H9 (cell line): Measurements from ENCODE around the gene FAM156A. TPM values are rescaled to one million over a fixed set of nuclear protein-coding genes. Genes with fewer than 3 reads are reported as not detected.

Experiments
- DNase-seq: peaks from one replicate; pipeline ENCODE4 v3.0.0-alpha.2; 2017
- H2AFZ ChIP-seq: one replicate; pipeline ENCODE4 v1.6.1; 2013; ENCODE audit warnings: mild to moderate bottlenecking, low read length, control low read depth, moderate library complexity
- H2AK5ac ChIP-seq: 2 replicates; pipeline ENCODE4 v1.6.1; 2013; ENCODE audit warnings: low read length, control low read depth, mixed read lengths; ENCODE audit not compliant: insufficient read length
- H2BK120ac ChIP-seq: one replicate; pipeline ENCODE4 v1.6.1; 2013; ENCODE audit warnings: low read depth, mild to moderate bottlenecking, low read length, control low read depth, inconsistent platforms; ENCODE audit not compliant: poor library complexity, severe bottlenecking
- H2BK12ac ChIP-seq: 2 replicates; pipeline ENCODE4 v1.6.1; 2013; ENCODE audit warnings: low read length, control low read depth, mixed read lengths, low read depth; ENCODE audit not compliant: insufficient read length
- H2BK15ac ChIP-seq: 2 replicates; pipeline ENCODE4 v1.6.1; 2013; ENCODE audit warnings: low read depth, low read length, control low read depth
- H2BK20ac ChIP-seq: one replicate; pipeline ENCODE4 v1.6.1; 2013; ENCODE audit warnings: low read depth, mild to moderate bottlenecking, low read length, control low read depth, inconsistent platforms; ENCODE audit not compliant: poor library complexity, severe bottlenecking
- H2BK5ac ChIP-seq: 2 replicates; pipeline ENCODE4 v1.6.1; 2013; ENCODE audit warnings: low read length, control low read depth, mixed read lengths; ENCODE audit not compliant: insufficient read length
- H3K14ac ChIP-seq: 2 replicates; pipeline ENCODE4 v1.6.1; 2013; ENCODE audit warnings: low read length, control low read depth; ENCODE audit not compliant: insufficient read depth
- H3K18ac ChIP-seq: 2 replicates; pipeline ENCODE4 v1.6.1; 2013; ENCODE audit warnings: low read depth, mild to moderate bottlenecking, mixed read lengths, low read length, control low read depth; ENCODE audit not compliant: insufficient read length
- H3K23ac ChIP-seq: 2 replicates; pipeline ENCODE4 v1.6.1; 2013; ENCODE audit warnings: low read length, control low read depth, mixed read lengths, low read depth; ENCODE audit not compliant: insufficient read length
- H3K23me2 ChIP-seq: 2 replicates; pipeline ENCODE4 v1.6.1; 2013; ENCODE audit warnings: low read depth, mild to moderate bottlenecking, mixed read lengths, low read length, control low read depth; ENCODE audit not compliant: insufficient read length, poor library complexity, severe bottlenecking
- H3K27ac ChIP-seq: 2 replicates; pipeline ENCODE4 v1.5.1; 2013; ENCODE audit warnings: low read length, control low read depth, mixed read lengths, low read depth; ENCODE audit not compliant: insufficient read length
- H3K27me3 ChIP-seq: 2 replicates; pipeline ENCODE4 v1.6.1; 2013; ENCODE audit warnings: low read length, control low read depth, inconsistent platforms; ENCODE audit not compliant: insufficient read depth
- H3K4ac ChIP-seq: 2 replicates; pipeline ENCODE4 v1.6.1; 2013; ENCODE audit warnings: low read depth, mild to moderate bottlenecking, control low read depth, inconsistent platforms, low read length, moderate library complexity
- H3K4me1 ChIP-seq: 2 replicates; pipeline ENCODE4 v1.6.1; 2013; ENCODE audit warnings: low read length, control low read depth, inconsistent platforms; ENCODE audit not compliant: insufficient read depth
- H3K4me2 ChIP-seq: 2 replicates; pipeline ENCODE4 v1.6.1; 2013; ENCODE audit warnings: low read length, control low read depth, mixed read lengths; ENCODE audit not compliant: insufficient read length, insufficient read depth
- H3K56ac ChIP-seq: 2 replicates; pipeline ENCODE4 v1.6.1; 2013; ENCODE audit warnings: low read depth, mild to moderate bottlenecking, mixed read lengths, low read length, control low read depth; ENCODE audit not compliant: insufficient read length
- H3K79me1 ChIP-seq: 2 replicates; pipeline ENCODE4 v1.6.1; 2013; ENCODE audit warnings: low read depth, mild to moderate bottlenecking, moderate library complexity, low read length, control low read depth, inconsistent platforms; ENCODE audit not compliant: insufficient read depth, poor library complexity, severe bottlenecking
- H3K79me2 ChIP-seq: 2 replicates; pipeline ENCODE4 v1.6.1; 2013; ENCODE audit warnings: low read length, control low read depth, inconsistent platforms; ENCODE audit not compliant: insufficient read depth
- H3K9ac ChIP-seq: 2 replicates; pipeline ENCODE4 v1.6.1; 2013; ENCODE audit warnings: low read length, control low read depth, mixed read lengths; ENCODE audit not compliant: insufficient read length; ENCODE audit errors: extremely low read depth
- H3K9me3 ChIP-seq: one replicate; pipeline ENCODE4 v1.6.1; 2013; ENCODE audit warnings: low read depth, low read length, inconsistent platforms; ENCODE audit not compliant: control insufficient read depth
- H3T11ph ChIP-seq: one replicate; pipeline ENCODE4 v1.6.1; 2013; ENCODE audit warnings: mild to moderate bottlenecking, low read length, control low read depth, inconsistent platforms
- H4K20me1 ChIP-seq: one replicate; pipeline ENCODE4 v1.6.1; 2013; ENCODE audit not compliant: control insufficient read depth, insufficient read length, insufficient read depth
- H4K5ac ChIP-seq: 2 replicates; pipeline ENCODE4 v1.6.1; 2013; ENCODE audit warnings: low read depth, mild to moderate bottlenecking, mixed read lengths, low read length, control low read depth; ENCODE audit not compliant: insufficient read length
- H4K8ac ChIP-seq: replicated peaks from 2 replicates; pipeline ENCODE4 v1.6.1; 2013; ENCODE audit warnings: low read length, control low read depth, mixed read lengths, low read depth; ENCODE audit not compliant: insufficient read length
- H4K91ac ChIP-seq: 2 replicates; pipeline ENCODE4 v1.6.1; 2013; ENCODE audit warnings: low read depth, mild to moderate bottlenecking, moderate library complexity, mixed read lengths, low read length, control low read depth; ENCODE audit not compliant: insufficient read length
- H3K27ac Mint-ChIP-seq, 3 experiments: 2 replicates in 2 of 3; 3 replicates in 1 of 3; pipeline ENCODE4 v1.8.0; 2020 to 2021; ENCODE audit warnings: mixed read lengths in 3 of 3, mild to moderate bottlenecking in 1 of 3, moderate library complexity in 1 of 3
- H3K27me3 Mint-ChIP-seq: 2 replicates; pipeline ENCODE4 v1.8.0; 2021; ENCODE audit warnings: low read depth, mild to moderate bottlenecking, moderate library complexity, mixed read lengths
- H3K36me3 Mint-ChIP-seq, 3 experiments: 2 replicates in 2 of 3; 3 replicates in 1 of 3; pipeline ENCODE4 v1.8.0; 2020 to 2021; ENCODE audit warnings: low read depth in 3 of 3, mixed read lengths in 3 of 3; ENCODE audit not compliant: insufficient read depth in 1 of 3
- H3K4me1 Mint-ChIP-seq, 2 experiments: 2 replicates each; pipeline ENCODE4 v1.8.0; 2020; ENCODE audit warnings: mixed read lengths in 2 of 2
- H3K4me3 Mint-ChIP-seq, 2 experiments: 2 replicates in 1 of 2; 3 replicates in 1 of 2; pipeline ENCODE4 v1.8.0; 2020 to 2021; ENCODE audit warnings: mild to moderate bottlenecking in 2 of 2, mixed read lengths in 2 of 2, moderate library complexity in 1 of 2
- H3K9me3 Mint-ChIP-seq, 2 experiments: 2 replicates in 1 of 2; 3 replicates in 1 of 2; pipeline ENCODE4 v1.8.0; 2020; ENCODE audit warnings: mild to moderate bottlenecking in 2 of 2, mixed read lengths in 2 of 2, moderate library complexity in 1 of 2
- CTCF ChIP-seq: fragments of 200-600 bp; sonication (generic); conservative IDR thresholded peaks from 3 replicates; pipeline ENCODE4 v1.8.0; 2021; ENCODE audit warnings: antibody characterized with exemption, mild to moderate bottlenecking
- WGBS: extraction: QIAGEN DNeasy Blood & Tissue Kit; methylation state at CpG from one replicate; pipeline ENCODE4 v1.1.7; 2013; ENCODE audit warnings: missing lambda C conversion rate, low lambda C conversion rate, mixed read lengths; ENCODE audit not compliant: insufficient read length; ENCODE audit errors: extremely low coverage; 5-methylcytosine and 5-hydroxymethylcytosine counted together
- total RNA-seq: library from RNA; stranded (reverse); gene quantifications from 2 replicates; pipeline ENCODE4 v1.2.1, GENCODE V29; 2021

Gene FAM156A
- total RNA-seq, 1 experiment from 2014 or later: 15.7 TPM

GRCh38 chrX:52979993-52980392 lies 21.7 kb upstream of the FAM156A start:
- TF ChIP-seq CTCF: no peak
- H3K27ac Mint-ChIP-seq: peak overlapping the region in 1 of 3 experiments; percentile 93; a peak in 1 of 7 replicates

More at GRCh38 chrX:52979993-52980392, 21.7 kb upstream of the FAM156A start:
- Histone ChIP-seq H2BK15ac (no peak overlapping the region), H3T11ph (no peak overlapping the region), H3K27ac (no peak overlapping the region), H3K9ac (no peak overlapping the region), H3K4ac (no peak overlapping the region), H2BK5ac (no peak overlapping the region), H4K5ac (no peak overlapping the region), H2AK5ac (no peak overlapping the region), H3K18ac (no peak overlapping the region), H4K20me1 (no peaks in the 10 kb centered on the region), H4K8ac (no peak overlapping the region), H3K27me3 (no peaks in the 10 kb centered on the region), H3K14ac (no peak overlapping the region), H3K4me1 (no peaks in the 10 kb centered on the region; the same call in 1 of the 2 replicates), H3K23me2 (no peaks in the 10 kb centered on the region), H2AFZ (no peak overlapping the region), H3K4me2 (no peak overlapping the region), H3K9me3 (peaks cover 26% of the 10 kb centered on the region), H2BK20ac (no peak overlapping the region), H2BK120ac (no peak overlapping the region), H3K56ac (no peak overlapping the region), H3K23ac (no peak overlapping the region), H3K79me1 (no peaks in the 10 kb centered on the region), H3K79me2 (no peaks in the 10 kb centered on the region), H2BK12ac (no peak overlapping the region), H4K91ac (no peak overlapping the region)
- Mint-ChIP-seq H3K9me3 (peaks cover 71 to 76% of the 10 kb centered on the region in 2 experiments), H3K4me1 (peaks cover 15 to 26% of the 10 kb centered on the region in 2 experiments), H3K27me3 (peaks cover 2% of the 10 kb centered on the region; the same call in 1 of the 2 replicates), H3K36me3 (no peaks in the 10 kb centered on the region; a peak in 3 of 7 replicates), H3K4me3 (no peak overlapping the region)
- DNase-seq: no peak
- WGBS: no CpG with 5 or more reads among the region's 4 CpGs
